Right lung (tissue), 5 donors: ENCODE data around the gene IRF1. TPM values are rescaled to one million over a fixed set of nuclear protein-coding genes. Genes with fewer than 3 reads are reported as not detected.
"Not testable (repeated sequence)": the region's sequence is repeated elsewhere in the genome, so short reads cannot be mapped to it uniquely, and the experiment has no call there.

Source experiments
- DNase-seq, 2 donors: peaks; one replicate each; pipeline ENCODE4 v3.0.0-alpha.2; 2013
- polyA plus RNA-seq, 5 donors: library from polyadenylated mRNA; unstranded; fragments of 120-200 nt; gene quantifications; one replicate each; pipeline versions ENCODE4 v1.2.1 to v1.2.3, GENCODE V29; 2013; ENCODE audit warnings: inconsistent platforms in 1 of 5, low replicate concordance in 1 of 5; ENCODE audit not compliant: insufficient read length in 5 of 5, insufficient read depth in 1 of 5

IRF1 gene
- polyA plus RNA-seq, 5 donors: 15.1 to 22.4 (median 19.3) TPM

- DNase-seq: no peak
Measured at GRCh38 chr5:132487841-132488555, 2.6 kb downstream of the IRF1 start.

- DNase-seq: no peak
Measured at GRCh38 chr5:132487095-132487428, 3.5 kb downstream of the IRF1 start.

- DNase-seq: no peak
Measured at GRCh38 chr5:132486318-132487094, 4.1 kb downstream of the IRF1 start.

- no peak for DNase-seq
Measured at GRCh38 chr5:132485641-132486317, 4.8 kb downstream of the IRF1 start.

- DNase-seq: not testable (repeated sequence)
Measured at GRCh38 chr5:132484876-132485640, 5.5 kb downstream of the IRF1 start.

- no peak for DNase-seq
Measured at GRCh38 chr5:132484391-132484725, 6.2 kb downstream of the IRF1 start.

- no peak for DNase-seq
Measured at GRCh38 chr5:132483661-132484390, 6.7 kb downstream of the IRF1 start.

- DNase-seq: no peak
Measured at GRCh38 chr5:132483101-132483500, 7.5 kb downstream of the IRF1 start.

GRCh38 chr5:132481596-132482211 is 8.9 kb downstream of the IRF1 start:
- DNase-seq: no peak

GRCh38 chr5:132480893-132481595 is 9.5 kb downstream of the IRF1 start:
- DNase-seq: no peak

GRCh38 chr5:132480546-132480892 is 10.1 kb downstream of the IRF1 start:
- no peak for DNase-seq

- no peak for DNase-seq
Measured at GRCh38 chr5:132480042-132480441, 10.5 kb downstream of the IRF1 start.

GRCh38 chr5:132479111-132479951 is 11.2 kb downstream of the IRF1 start:
- no peak for DNase-seq

- no peak for DNase-seq
Measured at GRCh38 chr5:132478366-132478871, 12.2 kb downstream of the IRF1 start.

- DNase-seq: no peak
Measured at GRCh38 chr5:132477784-132478365, 12.7 kb downstream of the IRF1 start.

GRCh38 chr5:132476876-132477781 is 13.4 kb downstream of the IRF1 start:
- no peak for DNase-seq

- DNase-seq: no peak
Measured at GRCh38 chr5:132475987-132476875, 14.3 kb downstream of the IRF1 start.
